GM23338 (cell line): ENCODE results near the gene IGSF11. TPM values are rescaled to one million over a fixed set of nuclear protein-coding genes. Genes with fewer than 3 reads are reported as not detected.

Experiments used
- ATAC-seq: fragments of 200-7000 bp; cut with Tn5 transposase; 3 replicates; pipeline ENCODE4 v1.9.1; 2020
- DNase-seq: peaks from one replicate; pipeline ENCODE4 v3.0.0-alpha.2; 2015; ENCODE audit warnings: low spot score
- H2AFZ ChIP-seq: fragments of 200-600 bp; sonication (generic); 2 replicates; pipeline ENCODE4 v1.8.0; 2016; ENCODE audit warnings: antibody characterized with exemption, mild to moderate bottlenecking, moderate library complexity
- H3F3A ChIP-seq: fragments of 200-600 bp; sonication (generic); replicated peaks from 2 replicates; pipeline ENCODE4 v1.8.0; 2017; ENCODE audit warnings: antibody characterized with exemption, mixed run types, low read depth
- H3K27ac ChIP-seq: fragments of 200-600 bp; sonication (generic); 2 replicates; pipeline ENCODE4 v1.6.1; 2016; ENCODE audit warnings: low read depth
- H3K27me3 ChIP-seq: fragments of 200-600 bp; sonication (generic); 2 replicates; pipeline ENCODE4 v1.8.0; 2016; ENCODE audit warnings: mild to moderate bottlenecking, mixed run types, moderate library complexity; ENCODE audit not compliant: insufficient read depth
- H3K36me3 ChIP-seq: fragments of 200-600 bp; sonication (generic); 2 replicates; pipeline ENCODE4 v1.8.0; 2016; ENCODE audit warnings: mild to moderate bottlenecking; ENCODE audit not compliant: insufficient read depth
- H3K4me1 ChIP-seq: fragments of 200-600 bp; sonication (generic); 2 replicates; pipeline ENCODE4 v1.8.0; 2016; ENCODE audit warnings: mild to moderate bottlenecking, moderate library complexity; ENCODE audit not compliant: insufficient read depth
- H3K4me2 ChIP-seq: fragments of 200-600 bp; sonication (generic); 2 replicates; pipeline ENCODE4 v1.7.1; 2017; ENCODE audit warnings: mixed run types
- H3K4me3 ChIP-seq: fragments of 200-600 bp; sonication (generic); 2 replicates; pipeline ENCODE4 v1.6.1; 2016; ENCODE audit warnings: mixed run types
- H3K79me2 ChIP-seq: fragments of 200-600 bp; sonication (generic); replicated peaks from 2 replicates; pipeline ENCODE4 v1.8.0; 2017; ENCODE audit warnings: mild to moderate bottlenecking; ENCODE audit not compliant: insufficient read depth
- H3K9me2 ChIP-seq: fragments of 200-600 bp; sonication (generic); 2 replicates; pipeline ENCODE4 v1.8.0; 2017; ENCODE audit not compliant: insufficient read depth
- H4K20me1 ChIP-seq: fragments of 200-600 bp; sonication (generic); replicated peaks from 2 replicates; pipeline ENCODE4 v1.8.0; 2017; ENCODE audit warnings: mild to moderate bottlenecking; ENCODE audit not compliant: insufficient read depth
- H3K27ac Mint-ChIP-seq: 2 replicates; pipeline ENCODE4 v1.8.0; 2020; ENCODE audit warnings: inconsistent platforms, mild to moderate bottlenecking, moderate library complexity, mixed read lengths
- H3K27me3 Mint-ChIP-seq: 3 replicates; pipeline ENCODE4 v1.8.0; 2022; ENCODE audit warnings: low read depth, mild to moderate bottlenecking, moderate library complexity, mixed read lengths, inconsistent platforms; ENCODE audit not compliant: insufficient read depth, poor library complexity
- H3K36me3 Mint-ChIP-seq: 3 replicates; pipeline ENCODE4 v1.8.0; 2021; ENCODE audit warnings: low read depth, mild to moderate bottlenecking, inconsistent platforms, moderate library complexity, mixed read lengths
- H3K4me1 Mint-ChIP-seq: 3 replicates; pipeline ENCODE4 v1.8.0; 2020; ENCODE audit warnings: mild to moderate bottlenecking, inconsistent platforms, mixed read lengths
- H3K4me3 Mint-ChIP-seq: 3 replicates; pipeline ENCODE4 v1.8.0; 2021; ENCODE audit warnings: moderate library complexity, mild to moderate bottlenecking, inconsistent platforms, mixed read lengths
- H3K9me3 Mint-ChIP-seq: 3 replicates; pipeline ENCODE4 v1.8.0; 2020; ENCODE audit warnings: moderate library complexity, mild to moderate bottlenecking, inconsistent platforms, mixed read lengths
- ETS1 ChIP-seq: IDR thresholded peaks from 2 replicates; pipeline ENCODE4 v1.6.1; 2016; ENCODE audit warnings: antibody characterized with exemption
- EZH2phosphoT487 ChIP-seq: fragments of 200-600 bp; sonication (generic); IDR thresholded peaks from one replicate; pipeline ENCODE4 v1.8.1; 2018; ENCODE audit warnings: antibody characterized with exemption; ENCODE audit not compliant: unreplicated experiment
- JUNB ChIP-seq: IDR thresholded peaks from one replicate; pipeline ENCODE4 v1.6.1; 2016; ENCODE audit warnings: antibody characterized with exemption; ENCODE audit not compliant: unreplicated experiment
- NANOG ChIP-seq: IDR thresholded peaks from 2 replicates; pipeline ENCODE4 v1.6.1; 2016; ENCODE audit warnings: antibody characterized with exemption, borderline replicate concordance
- POLR2AphosphoS5 ChIP-seq: IDR thresholded peaks from 2 replicates; pipeline ENCODE4 v1.6.1; 2016; ENCODE audit warnings: antibody characterized with exemption, low read depth
- REST ChIP-seq: IDR thresholded peaks from one replicate; pipeline ENCODE4 v1.6.1; 2018; ENCODE audit warnings: antibody characterized with exemption; ENCODE audit not compliant: unreplicated experiment
- STAT1 ChIP-seq: IDR thresholded peaks from one replicate; pipeline ENCODE4 v1.6.1; 2016; ENCODE audit warnings: antibody characterized with exemption; ENCODE audit not compliant: unreplicated experiment
- ZNF114 ChIP-seq: fragments of 250-450 bp; sonication (Bioruptor Pico); IDR thresholded peaks from 2 replicates; pipeline ENCODE4 v1.5.0; 2020; ENCODE audit warnings: mild to moderate bottlenecking, moderate library complexity
- ZNF331 ChIP-seq: fragments of 250-450 bp; sonication (Bioruptor Pico); IDR thresholded peaks from 2 replicates; pipeline ENCODE4 v1.5.0; 2020; ENCODE audit warnings: low read depth, mild to moderate bottlenecking, moderate library complexity
- polyA plus RNA-seq: library from polyadenylated mRNA; unstranded; fragments of >200 nt; fragmentation: Nextera tagmentation; extraction: Ambion mirVana; gene quantifications from 2 replicates; pipeline ENCODE4 v1.2.1, GENCODE V29; 2016
- total RNA-seq: library from RNA; depleted of rRNA; stranded (reverse); fragments of >200 nt; shearing (Covaris generic); gene quantifications from 2 replicates; pipeline ENCODE4 v1.2.3, GENCODE V29; 2014

IGSF11 gene
- total and polyA plus RNA-seq, 2 experiments from 2014 or later: 0.68 to 1.8 TPM

GRCh38 chr3:118963711-118964110 lies 70.9 kb downstream of the IGSF11 start (continued):
- no peak for TF ChIP-seq REST
- no peak for TF ChIP-seq ZNF331 (CRISPR knock-in tag)
- no peak for TF ChIP-seq NANOG
- no peak for TF ChIP-seq EZH2phosphoT487

- TF ChIP-seq NANOG (no peak), REST (no peak), ETS1 (no peak), STAT1 (no peak), ZNF114 (CRISPR knock-in tag) (no peak), JUNB (no peak), ZNF331 (CRISPR knock-in tag) (no peak), POLR2AphosphoS5 (no peak)
- no peaks in the 10 kb centered on the region for H3K9me2 ChIP-seq
- H4K20me1 ChIP-seq: no peaks in the 10 kb centered on the region
- no peak overlapping the region for H3K4me2 ChIP-seq
- no peaks in the 10 kb centered on the region for H3F3A ChIP-seq
- no peak for ATAC-seq
- Mint-ChIP-seq H3K27me3 (peaks cover 2% of the 10 kb centered on the region), H3K27ac (no peak overlapping the region), H3K9me3 (peaks cover 6% of the 10 kb centered on the region), H3K4me3 (no peak overlapping the region), H3K36me3 (peaks cover 1% of the 10 kb centered on the region; the same call in 1 of the 3 replicates), H3K4me1 (peaks cover 7% of the 10 kb centered on the region)
- H3K79me2 ChIP-seq: no peaks in the 10 kb centered on the region
- no peak overlapping the region for H2AFZ ChIP-seq
- no peak overlapping the region for H3K27ac ChIP-seq
- H3K36me3 ChIP-seq: no peaks in the 10 kb centered on the region
- H3K27me3 ChIP-seq: no peaks in the 10 kb centered on the region
- no peak overlapping the region for H3K4me3 ChIP-seq
- no peak for DNase-seq
- no peaks in the 10 kb centered on the region; the same call in 1 of the 2 replicates for H3K4me1 ChIP-seq
Measured at GRCh38 chr3:118960876-118961450, 73.7 kb downstream of the IGSF11 start.
